Medulla oblongata (tissue), 1 donor: ENCODE measurements around the gene RABGAP1.

Source experiments
- DNase-seq: peaks from one replicate; pipeline ENCODE4 v3.0.0-alpha.2; 2015; ENCODE audit errors: extremely low spot score

RABGAP1 gene

DNA sequence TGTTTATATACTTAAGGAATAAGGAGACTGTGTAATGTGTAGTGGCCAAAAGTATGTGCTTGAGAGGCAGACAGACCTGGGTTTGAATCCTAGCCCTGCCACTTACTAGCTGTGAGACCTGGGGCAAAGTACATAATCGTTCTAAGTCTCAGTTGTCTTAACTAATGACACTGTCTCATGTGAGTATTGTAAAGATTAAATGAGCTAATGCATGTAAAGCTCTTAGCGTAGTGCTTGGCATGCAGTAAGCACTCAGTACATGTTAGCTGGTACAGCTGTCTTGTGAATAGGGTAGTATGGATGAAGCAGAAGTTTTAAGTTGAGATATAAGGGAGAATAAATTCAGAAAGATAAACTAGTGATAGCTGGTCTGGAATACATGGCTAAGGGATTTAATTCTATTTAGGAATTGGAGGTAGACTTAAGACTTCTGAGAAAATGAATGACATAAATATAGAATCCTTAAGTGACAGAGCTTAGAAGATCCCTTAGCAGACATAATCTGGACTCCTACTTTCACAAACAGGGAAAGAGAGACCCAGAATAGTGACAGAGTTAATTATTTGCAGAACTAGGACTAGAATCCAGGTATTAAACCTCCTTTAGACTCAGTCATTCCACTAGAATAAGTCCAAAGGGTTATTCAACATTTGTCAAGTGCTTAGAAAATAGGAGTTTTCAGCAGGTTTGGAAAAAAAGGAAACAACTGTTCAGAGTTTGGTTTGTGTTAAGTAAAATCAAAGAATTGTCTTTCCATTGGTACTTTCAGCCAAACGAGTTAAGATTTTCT, 105.8 kb downstream of the RABGAP1 start:
- DNase-seq = no peak

DNA sequence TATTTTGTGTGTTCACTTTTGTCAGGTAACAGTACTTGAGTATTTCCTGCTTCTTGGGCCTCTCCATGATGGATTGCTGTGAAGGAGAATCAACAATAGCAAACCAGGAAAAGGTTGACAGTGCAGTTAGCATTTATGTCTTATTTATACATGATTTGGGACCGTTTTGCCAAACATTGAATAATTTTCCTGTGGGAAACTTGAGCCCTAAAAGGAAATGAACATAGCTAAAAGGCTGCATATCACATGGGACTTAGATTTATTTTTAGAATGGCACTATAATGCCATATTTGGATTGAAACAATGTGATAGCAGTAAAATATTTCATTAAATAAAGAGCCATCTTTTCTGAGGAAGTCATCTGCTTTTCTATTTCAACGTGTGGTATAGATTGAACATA, 107.9 kb downstream of the RABGAP1 start:
- no peak for DNase-seq

DNA sequence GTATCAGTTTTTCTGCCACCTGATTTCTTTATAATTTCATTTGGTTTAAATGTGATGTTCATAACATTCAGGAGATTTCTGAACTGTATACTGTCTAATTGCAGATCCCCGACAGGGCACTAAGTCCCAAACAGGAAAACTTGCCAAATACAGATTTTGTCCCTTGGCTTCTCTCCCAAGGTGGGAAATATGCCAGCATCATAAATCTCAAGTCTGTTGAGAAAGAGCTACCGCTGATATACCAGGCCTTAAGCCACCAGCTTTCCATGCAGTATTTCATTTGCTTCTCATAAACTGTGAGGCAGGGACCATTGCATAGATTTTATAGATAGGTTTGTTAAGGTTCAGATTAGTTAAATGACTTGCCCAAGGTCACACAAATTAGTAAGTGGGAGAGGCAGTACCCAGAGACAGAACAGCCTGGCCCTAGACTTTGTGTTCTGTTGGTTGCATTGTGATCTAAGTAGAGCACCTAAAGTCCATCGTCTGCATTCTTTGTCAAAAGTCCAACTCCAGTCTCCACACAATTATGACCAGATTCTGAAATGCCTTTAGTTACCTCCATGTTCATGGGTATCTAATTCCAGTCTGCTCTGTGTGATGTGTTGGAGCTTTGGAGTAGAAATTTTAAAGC, 108.9 kb downstream of the RABGAP1 start:
- peak; percentile 51 for DNase-seq

DNA sequence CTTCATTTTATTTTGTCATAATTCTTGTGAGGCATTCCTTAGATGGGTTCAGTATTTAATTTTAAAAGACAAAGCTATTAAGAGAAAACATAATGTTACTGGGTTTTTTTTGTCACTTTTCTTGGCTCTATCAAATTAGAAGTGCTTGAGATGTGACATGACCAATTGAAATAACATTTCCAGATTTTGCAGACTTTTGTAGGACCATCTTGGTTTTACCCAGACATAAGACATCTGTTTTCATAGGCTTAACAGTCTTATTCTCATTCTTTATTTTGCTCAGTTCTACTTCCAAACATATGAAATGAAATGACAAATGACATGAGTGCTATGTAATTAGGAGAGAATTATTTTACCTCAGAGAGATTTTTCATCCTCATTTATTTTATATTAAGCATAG, 112.2 kb downstream of the RABGAP1 start:
- no peak for DNase-seq

DNA sequence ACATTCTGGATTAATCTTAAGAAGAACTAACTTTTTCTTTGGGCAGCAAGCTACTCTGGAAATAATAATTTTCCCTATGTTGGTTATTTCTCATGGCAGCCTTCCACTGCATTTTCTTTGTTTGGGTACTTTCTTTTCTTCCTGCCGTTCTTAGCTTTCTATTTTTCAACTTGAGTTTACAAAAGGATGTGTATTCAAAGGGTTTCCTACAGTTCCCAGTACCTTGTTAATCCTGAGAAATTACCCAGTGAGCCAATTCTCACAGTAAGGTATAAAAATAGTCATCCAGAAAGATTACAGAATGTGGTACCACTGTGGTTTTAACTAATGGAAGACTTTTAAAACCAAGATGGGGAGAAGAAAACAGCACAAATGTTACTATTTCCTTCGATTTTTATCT, 112.9 kb downstream of the RABGAP1 start:
- DNase-seq = no peak

DNA sequence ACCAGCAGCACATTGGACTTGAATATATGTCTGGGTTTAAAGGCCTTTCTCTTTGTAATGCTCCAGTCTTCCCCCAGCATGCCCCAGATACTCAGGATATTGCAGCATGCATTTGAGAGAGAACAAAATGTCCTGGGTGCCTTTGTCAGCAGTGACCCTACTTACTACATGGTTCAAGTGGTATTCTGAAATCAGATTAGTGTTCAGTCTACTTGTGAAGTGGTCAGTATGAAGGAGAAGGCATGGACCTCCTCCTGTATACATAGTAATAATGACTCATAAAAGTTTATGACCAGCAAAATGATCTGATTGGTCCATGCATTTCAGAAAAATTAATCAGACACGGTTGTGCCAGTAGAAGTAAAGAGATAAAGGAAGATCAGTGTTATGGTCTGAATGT, 118.0 kb downstream of the RABGAP1 start:
- no peak for DNase-seq

DNA sequence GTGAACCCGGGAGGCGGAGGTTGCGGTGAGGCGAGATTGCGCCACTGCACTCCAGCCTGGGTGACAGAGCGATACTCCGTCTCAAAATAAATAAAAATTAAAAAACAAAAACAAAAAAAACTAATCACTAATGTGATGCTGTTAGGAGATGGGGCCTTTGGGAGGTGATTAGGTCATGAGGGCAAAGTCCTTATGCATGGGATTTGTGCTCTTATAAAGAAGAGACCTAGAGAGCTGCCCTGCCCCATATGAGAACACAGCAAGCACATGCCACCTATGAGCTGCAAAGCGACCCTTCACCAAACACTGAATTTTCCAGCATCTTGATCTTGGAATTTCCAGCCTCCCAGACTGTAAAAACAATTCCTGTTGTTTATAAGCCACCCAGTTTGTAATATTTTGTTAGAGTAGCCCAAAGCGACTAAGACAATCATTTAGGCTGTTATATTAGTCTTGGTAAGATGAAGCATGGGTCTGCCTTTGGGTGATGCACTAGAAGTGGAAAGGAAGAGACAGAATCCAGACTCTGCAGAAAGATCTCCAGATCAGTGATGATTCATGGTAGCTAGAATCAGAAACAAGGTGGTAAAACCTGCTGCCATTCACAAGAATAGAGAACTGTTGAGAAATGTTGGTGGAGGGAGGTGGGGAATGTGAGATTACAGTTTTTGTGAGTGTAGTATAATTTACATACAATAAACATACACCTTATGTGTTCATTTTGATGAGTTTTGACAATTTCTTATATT, 118.8 kb downstream of the RABGAP1 start:
- DNase-seq = no peak

DNA sequence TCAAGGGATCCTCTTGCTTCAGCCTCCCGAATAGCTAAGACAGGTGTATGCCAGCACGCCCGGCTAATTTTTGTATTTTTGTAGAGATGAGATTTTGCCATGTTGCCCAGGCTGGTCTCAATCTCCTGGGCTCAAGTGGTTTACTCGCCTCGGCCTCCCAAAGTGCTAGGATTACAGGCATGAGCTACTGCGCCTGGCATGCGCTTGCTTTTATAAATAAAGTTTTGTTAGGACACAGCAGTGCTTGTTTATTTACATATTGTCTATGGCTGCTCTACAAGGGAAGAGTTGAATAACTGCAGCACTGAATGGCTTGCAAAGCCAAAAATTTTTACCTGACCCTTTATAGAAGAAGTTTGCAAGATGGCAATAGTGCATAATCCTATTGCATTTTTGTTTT, 120.4 kb downstream of the RABGAP1 start:
- no peak for DNase-seq

DNA sequence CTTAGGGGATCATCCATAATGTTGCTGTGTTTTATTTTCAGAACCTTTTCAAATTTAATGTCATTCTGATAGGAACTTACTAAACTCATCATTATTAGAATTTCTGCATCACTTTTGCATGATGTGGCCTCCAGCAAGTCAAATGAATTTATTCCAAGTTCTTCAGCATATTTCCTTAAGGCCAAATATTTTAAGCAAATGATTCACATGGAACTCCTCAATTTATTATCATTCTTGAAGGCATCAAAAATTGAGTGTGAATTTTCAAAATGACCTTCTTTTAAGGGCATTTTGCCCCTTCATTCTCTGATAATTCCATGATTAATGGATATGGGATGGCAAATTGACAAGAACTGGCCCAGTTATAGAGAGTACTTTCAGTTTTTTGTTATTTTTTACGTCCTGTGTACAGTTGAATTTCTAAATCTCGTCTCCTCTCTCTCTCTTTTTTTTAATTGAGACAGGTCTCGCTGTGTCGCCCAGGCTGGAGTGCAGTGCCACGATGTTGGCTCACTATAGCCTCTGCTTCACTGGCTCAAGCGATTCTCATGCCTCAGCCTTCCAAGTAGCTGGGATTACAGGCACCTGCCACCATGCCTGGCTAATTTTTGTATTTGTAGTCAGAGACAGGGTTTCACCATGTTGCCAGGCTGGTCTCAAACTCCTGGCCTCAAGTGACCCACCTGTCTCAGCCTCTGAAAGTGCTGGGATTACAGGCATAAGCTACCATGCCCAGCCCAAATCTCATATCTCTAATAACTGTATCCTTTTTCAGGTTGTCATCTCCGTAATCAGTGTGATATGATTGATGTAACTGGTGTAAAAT, 121.7 kb downstream of the RABGAP1 start:
- DNase-seq = no peak

DNA sequence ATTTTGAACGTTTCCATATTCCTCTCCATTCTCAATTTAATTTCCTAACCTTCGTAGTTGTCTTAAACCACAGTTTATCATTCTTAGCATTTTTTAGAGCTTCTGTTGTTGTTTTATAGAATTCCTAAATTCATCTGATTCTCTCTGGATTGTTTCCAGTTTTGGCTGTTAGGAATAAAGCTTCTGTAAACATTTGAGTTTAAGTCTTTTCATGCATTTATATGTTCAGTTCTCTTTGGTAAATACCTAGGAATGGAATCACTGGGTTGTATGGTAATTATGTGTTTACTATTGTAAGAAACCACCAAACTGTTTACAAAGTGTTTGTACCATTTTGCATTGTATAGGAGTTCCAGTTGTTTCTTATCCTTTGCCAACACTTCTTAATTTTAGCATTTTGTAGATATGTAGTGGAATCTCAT, 122.4 kb downstream of the RABGAP1 start:
- DNase-seq = no peak

DNA sequence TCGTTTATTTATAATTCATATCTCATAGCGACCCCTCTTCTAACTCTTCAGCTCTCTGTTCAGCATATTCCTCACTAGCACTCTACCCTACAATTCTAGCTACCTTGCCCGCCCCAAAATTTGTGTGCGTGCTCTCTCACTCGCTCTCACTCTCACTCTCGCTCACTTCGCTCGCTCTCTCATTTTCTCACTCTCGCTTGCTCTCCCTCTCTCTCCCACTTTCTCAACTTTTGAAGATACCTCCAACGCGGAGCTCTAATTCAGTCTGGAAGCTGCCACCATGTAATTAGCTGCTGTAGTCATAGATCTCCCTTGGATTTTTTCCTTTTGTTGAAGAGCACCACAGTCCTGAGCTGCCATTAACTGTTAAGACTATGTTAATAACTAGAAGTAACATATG, 123.1 kb downstream of the RABGAP1 start:
- no peak for DNase-seq

DNA sequence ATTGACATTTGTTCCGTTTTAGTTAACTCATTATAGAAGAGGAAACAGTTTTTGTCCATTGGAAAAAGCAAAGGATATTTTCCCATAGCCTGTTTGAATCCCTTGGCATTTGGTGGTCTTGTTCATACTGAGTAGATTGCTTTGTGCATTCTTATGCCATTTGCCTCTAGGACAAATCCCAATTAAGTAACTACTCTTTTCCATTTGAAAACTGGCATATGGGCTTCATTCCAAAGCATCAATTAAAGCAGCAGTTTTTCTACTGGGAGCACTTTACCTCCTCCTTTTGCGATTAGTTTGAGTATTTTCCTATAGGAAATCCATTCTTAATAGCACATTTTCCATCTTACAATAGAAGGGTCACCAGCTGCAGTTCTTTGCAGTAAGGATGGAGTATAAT, 123.9 kb downstream of the RABGAP1 start:
- no peak for DNase-seq

DNA sequence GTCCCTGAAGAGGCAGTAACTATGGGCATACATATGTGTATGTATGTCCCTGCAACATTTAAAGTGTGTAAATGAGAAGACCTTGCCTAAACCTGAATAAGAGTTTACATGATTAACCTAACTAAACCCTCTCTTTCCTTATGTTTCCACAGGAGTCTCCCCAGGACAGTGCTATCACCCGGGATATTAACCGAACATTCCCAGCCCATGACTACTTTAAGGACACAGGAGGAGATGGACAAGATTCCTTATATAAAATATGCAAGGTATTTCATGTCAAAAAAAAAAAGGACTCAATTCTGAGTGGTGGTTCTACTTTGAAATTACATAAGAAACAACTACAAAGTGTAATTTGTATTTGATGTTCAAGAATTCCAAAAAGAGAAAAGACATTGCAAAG, 124.4 kb downstream of the RABGAP1 start:
- no peak for DNase-seq

DNA sequence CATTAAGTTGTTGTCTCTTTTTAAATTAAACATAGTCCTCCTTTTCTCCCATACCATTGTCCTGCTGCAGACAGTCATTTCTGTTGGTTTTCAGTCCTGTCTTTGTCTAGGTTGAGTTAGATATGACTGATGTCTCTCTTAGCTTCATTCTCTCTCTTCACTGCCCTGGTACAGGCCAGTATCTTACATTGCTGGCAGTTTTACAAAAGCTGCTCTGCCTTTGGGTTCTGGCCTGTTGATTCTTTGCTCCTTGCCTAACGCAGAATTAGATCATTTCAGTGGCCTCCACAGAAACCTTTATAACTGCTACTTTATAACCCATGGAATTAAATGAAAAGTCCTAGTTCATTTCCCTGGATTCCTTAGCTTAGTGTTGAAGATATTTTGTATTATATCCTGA, 126.3 kb downstream of the RABGAP1 start:
- peak; percentile 45 for DNase-seq

DNA sequence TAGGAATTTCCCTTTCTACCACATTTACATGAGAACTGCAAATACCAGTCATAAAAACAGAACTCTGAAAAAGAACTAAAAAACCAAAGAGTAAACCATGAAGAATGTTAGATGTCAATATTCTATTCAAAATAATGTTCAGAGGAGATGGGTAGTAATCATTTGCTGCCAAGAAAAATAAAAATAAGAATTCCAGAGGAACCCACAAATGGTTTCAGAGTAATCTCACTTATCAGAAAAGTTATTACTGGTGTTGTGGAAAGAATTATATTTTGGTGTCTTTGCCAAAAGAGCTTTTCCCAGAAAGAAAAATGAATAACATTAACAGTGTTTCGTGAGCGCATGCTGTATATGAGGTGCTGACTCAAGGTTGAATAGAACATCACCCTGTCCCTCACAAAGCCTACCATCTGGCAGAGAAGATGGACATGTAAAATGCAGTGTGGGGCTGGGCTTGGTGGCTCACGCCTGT, 128.2 kb downstream of the RABGAP1 start:
- DNase-seq = no peak

DNA sequence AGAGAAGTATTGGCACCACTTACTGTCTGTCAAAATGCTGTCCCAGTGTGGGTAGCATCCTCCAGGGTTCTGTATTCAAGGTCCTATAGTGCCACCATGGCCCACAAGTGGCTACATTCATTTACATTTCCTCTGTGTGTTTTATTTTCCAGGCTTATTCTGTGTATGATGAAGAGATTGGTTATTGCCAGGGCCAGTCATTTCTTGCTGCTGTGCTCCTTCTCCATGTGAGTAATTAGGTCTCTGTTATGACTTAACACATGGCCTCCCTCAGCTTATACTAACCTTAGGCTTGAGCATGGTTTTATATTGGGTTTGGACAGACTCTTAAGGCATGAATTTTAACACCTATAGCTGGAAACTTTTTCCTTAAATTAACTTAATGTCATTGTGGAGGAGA, 129.4 kb downstream of the RABGAP1 start:
- DNase-seq = no peak

DNA sequence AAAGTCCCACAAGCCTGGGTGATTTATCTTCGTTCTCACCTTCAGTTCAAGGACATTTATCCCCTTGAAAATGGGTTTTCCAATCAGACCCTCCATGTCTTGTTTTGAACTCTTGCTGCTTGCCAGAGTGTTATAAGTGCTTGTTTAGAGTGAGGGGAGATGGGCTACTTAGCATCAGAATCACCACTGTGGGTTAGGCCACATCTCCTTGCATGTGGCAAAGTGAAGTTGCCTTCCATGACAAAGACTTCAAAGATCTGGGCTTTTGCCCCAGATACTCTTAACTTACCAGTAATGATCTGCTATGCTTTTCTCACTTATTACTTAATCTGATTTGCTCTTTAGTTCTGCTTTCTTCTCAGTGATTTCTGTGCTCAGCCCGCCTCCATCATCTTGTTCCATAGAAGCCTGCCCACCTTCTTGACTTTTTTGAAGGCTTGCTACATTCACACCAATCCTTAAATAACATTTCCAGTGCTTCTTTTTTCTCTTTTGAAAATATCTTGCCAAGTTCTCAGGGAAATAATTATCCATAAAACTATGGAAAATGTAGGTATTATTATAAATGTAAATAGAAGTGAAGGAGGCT, 131.7 kb downstream of the RABGAP1 start:
- no peak for DNase-seq

DNA sequence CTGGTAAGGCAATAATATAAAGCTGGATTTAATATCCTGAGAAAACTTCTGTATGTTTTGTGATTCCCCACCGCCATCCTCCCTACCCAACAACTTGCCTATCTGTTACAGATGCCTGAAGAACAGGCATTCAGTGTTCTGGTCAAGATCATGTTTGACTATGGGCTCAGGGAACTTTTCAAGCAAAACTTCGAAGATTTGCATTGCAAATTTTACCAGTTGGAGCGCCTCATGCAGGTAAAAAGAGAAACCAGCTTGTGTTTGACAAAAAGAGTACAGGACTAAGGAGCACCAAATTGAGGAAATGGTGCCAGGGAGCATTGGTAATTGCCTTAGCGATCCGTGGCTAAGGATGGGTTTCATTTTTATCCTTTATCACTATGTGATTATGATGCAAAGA, 132.6 kb downstream of the RABGAP1 start:
- no peak for DNase-seq

DNA sequence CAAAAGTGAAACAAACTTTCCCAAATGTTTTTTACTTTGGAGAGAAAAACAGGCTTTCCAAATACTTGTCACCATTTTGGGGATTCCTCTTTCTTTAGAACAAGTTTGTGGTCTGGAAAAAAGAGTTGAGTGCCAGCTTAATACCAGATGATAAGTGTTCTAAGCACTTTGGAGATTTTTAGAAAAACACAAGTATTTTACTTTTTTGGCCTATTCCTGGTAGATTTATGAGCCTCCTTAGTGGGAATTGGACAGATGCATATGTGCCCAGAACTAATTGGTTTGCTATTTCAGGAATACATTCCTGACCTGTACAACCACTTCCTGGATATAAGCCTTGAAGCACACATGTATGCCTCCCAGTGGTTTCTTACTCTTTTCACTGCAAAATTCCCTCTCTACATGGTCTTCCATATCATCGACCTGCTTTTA, 133.2 kb downstream of the RABGAP1 start:
- no peak for DNase-seq

DNA sequence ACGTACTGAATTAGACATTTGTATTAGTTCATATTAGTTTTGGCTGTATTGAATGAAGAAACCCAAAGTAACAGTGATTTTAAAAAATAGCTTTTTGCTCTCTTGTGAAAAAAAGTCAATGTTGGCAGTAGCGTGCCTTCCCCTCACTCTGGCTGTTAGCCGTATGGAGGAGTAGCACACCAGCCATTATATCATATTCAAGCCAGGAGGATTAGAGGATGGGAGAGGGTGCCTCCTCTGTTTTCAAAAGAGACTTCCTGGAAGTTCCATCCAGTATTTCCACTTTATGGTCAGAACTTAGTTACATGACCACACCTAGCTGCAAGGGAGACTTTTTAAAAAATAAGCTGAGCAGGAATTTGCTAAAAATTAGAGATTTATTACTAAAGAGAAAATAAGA, 133.8 kb downstream of the RABGAP1 start:
- no peak for DNase-seq

DNA sequence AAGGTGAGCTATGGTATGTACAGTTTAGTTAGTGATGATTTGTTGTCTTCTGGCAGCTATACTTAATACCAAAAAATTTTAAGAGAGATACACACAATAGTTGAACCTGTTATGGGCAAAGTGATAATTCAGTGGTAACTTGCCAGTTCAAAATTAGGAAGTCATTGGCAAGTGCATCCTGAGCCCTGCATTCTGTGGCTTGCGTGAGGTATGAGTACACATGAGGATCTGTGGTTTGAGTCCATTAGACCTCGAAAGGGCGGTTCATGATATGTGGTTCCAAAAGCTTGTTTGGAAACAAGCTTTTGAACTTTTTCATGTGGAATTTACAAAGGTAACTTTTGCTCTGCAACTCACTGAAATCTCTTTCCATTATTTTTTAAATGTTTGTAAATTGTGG, 139.6 kb downstream of the RABGAP1 start:
- DNase-seq = no peak
